Measurements from ENCODE around the gene CATSPERB.

DNA sequence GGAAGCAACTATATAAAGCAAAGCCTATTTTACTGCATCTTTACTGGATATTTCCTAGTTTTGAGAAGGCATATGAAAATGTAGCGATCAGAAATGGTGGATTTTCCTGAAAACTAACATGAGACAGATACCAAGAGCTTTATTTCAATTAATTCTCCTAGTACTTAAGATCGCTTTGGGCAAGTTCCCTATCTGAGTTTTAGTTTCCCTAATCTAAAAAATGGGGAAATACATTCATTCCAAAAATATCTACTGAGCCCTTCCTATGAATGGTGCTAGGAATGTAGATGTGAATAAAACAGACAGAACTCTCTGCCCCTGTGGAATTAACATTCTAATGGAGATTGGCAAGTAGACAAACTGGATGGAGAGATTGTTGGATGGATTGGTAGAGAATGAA lies 8.4 kb downstream of the CATSPERB start:
- TF ChIP-seq CBFB (CRISPR knock-in tag; IDR thresholded peaks at IDR 0.05) (no peak), ZNF232 (CRISPR knock-in tag; IDR thresholded peaks at IDR 0.05) (no peak), KDM2B (CRISPR knock-in tag; IDR thresholded peaks at IDR 0.05) (no peak), ATF7 (IDR thresholded peaks at IDR 0.05) (no peak), YY1 (IDR thresholded peaks at IDR 0.05; ENCODE audit: borderline replicate concordance in 1 of 3, control insufficient read depth in 1 of 3, extremely low read depth in 1 of 3, insufficient read depth in 3 of 3, insufficient read length in 1 of 3, insufficient replicate concordance in 2 of 3, low read depth in 1 of 3, low read length in 2 of 3) (no peak), ZNF124 (CRISPR knock-in tag; IDR thresholded peaks at IDR 0.05) (no peak)
- TF ChIP-seq, protein P1, sequence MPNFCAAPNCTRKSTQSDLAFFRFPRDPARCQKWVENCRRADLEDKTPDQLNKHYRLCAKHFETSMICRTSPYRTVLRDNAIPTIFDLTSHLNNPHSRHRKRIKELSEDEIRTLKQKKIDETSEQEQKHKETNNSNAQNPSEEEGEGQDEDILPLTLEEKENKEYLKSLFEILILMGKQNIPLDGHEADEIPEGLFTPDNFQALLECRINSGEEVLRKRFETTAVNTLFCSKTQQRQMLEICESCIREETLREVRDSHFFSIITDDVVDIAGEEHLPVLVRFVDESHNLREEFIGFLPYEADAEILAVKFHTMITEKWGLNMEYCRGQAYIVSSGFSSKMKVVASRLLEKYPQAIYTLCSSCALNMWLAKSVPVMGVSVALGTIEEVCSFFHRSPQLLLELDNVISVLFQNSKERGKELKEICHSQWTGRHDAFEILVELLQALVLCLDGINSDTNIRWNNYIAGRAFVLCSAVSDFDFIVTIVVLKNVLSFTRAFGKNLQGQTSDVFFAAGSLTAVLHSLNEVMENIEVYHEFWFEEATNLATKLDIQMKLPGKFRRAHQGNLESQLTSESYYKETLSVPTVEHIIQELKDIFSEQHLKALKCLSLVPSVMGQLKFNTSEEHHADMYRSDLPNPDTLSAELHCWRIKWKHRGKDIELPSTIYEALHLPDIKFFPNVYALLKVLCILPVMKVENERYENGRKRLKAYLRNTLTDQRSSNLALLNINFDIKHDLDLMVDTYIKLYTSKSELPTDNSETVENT (CRISPR knock-in tag; IDR thresholded peaks at IDR 0.05), result no peak
- TF ChIP-seq, protein P2, sequence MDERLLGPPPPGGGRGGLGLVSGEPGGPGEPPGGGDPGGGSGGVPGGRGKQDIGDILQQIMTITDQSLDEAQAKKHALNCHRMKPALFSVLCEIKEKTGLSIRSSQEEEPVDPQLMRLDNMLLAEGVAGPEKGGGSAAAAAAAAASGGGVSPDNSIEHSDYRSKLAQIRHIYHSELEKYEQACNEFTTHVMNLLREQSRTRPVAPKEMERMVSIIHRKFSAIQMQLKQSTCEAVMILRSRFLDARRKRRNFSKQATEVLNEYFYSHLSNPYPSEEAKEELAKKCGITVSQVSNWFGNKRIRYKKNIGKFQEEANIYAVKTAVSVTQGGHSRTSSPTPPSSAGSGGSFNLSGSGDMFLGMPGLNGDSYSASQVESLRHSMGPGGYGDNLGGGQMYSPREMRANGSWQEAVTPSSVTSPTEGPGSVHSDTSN (CRISPR knock-in tag; IDR thresholded peaks at IDR 0.05; ENCODE audit: low read depth), result no peak
- TF ChIP-seq, protein P2 (tag; conservative IDR thresholded peaks at IDR 0.05; ENCODE audit: low read depth), result no peak
- TF ChIP-seq, protein P3, sequence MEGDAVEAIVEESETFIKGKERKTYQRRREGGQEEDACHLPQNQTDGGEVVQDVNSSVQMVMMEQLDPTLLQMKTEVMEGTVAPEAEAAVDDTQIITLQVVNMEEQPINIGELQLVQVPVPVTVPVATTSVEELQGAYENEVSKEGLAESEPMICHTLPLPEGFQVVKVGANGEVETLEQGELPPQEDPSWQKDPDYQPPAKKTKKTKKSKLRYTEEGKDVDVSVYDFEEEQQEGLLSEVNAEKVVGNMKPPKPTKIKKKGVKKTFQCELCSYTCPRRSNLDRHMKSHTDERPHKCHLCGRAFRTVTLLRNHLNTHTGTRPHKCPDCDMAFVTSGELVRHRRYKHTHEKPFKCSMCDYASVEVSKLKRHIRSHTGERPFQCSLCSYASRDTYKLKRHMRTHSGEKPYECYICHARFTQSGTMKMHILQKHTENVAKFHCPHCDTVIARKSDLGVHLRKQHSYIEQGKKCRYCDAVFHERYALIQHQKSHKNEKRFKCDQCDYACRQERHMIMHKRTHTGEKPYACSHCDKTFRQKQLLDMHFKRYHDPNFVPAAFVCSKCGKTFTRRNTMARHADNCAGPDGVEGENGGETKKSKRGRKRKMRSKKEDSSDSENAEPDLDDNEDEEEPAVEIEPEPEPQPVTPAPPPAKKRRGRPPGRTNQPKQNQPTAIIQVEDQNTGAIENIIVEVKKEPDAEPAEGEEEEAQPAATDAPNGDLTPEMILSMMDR (IDR thresholded peaks at IDR 0.05 in 2 of 3, conservative IDR thresholded peaks at IDR 0.05 in 1 of 3; ENCODE audit: insufficient read depth in 2 of 3, low read depth in 1 of 3, low read length in 3 of 3), result no peak
